HepG2 (cell line): ENCODE results near the gene TCF12. TPM values are rescaled to one million over a fixed set of nuclear protein-coding genes. Genes with fewer than 3 reads are reported as not detected.

Experiments
- AGO1 ChIP-seq: fragments of 200-400 bp; formaldehyde crosslinking; IDR thresholded peaks from 2 replicates; pipeline ENCODE4 v1.6.1; 2017; ENCODE audit warnings: mild to moderate bottlenecking, low read depth, low read length, moderate library complexity; ENCODE audit not compliant: poor library complexity, severe bottlenecking
- DNMT1 ChIP-seq: sonication (generic); formaldehyde crosslinking; IDR thresholded peaks from 2 replicates; pipeline ENCODE4 v1.5.1; 2020; ENCODE audit warnings: mild to moderate bottlenecking, missing genetic modification reagents
- FOXA1 ChIP-seq, 2 experiments: fragments of 450-650 bp in 1 of 2; sonication (generic) in 1 of 2; formaldehyde crosslinking in 1 of 2; IDR thresholded peaks; 2 replicates each; pipeline versions ENCODE4 v1.4.0 to v1.6.1; 2016 to 2020; ENCODE audit warnings: missing genetic modification reagents in 1 of 2
- FOXA3 ChIP-seq: IDR thresholded peaks from 2 replicates; pipeline ENCODE4 v1.6.1; 2016; ENCODE audit warnings: missing genetic modification reagents, missing compliant biosample characterization
- GABPA ChIP-seq, 2 experiments: IDR thresholded peaks; 2 replicates each; pipeline ENCODE4 v1.6.1; 2011 to 2016; ENCODE audit warnings: low read depth in 2 of 2, low read length in 1 of 2, missing biosample characterization in 1 of 2, missing genetic modification characterization in 1 of 2
- KLF6 ChIP-seq: IDR thresholded peaks from 2 replicates; pipeline ENCODE4 v1.8.0; 2016; ENCODE audit warnings: missing biosample characterization, missing genetic modification reagents
- RBM22 ChIP-seq: fragments of 200-400 bp; formaldehyde crosslinking; optimal IDR thresholded peaks from 2 replicates; pipeline ENCODE3; 2017; ENCODE audit warnings: mild to moderate bottlenecking, low read length, moderate library complexity
- REPIN1 ChIP-seq: sonication (generic); formaldehyde crosslinking; IDR thresholded peaks from 2 replicates; pipeline ENCODE4 v1.8.0; 2022; ENCODE audit warnings: missing genetic modification reagents, low read depth, mild to moderate bottlenecking, borderline replicate concordance
- REST ChIP-seq, 2 experiments: IDR thresholded peaks; 2 replicates each; pipeline ENCODE4 v1.6.1; 2011 to 2012; ENCODE audit warnings: low read length in 2 of 2, borderline replicate concordance in 1 of 2, low read depth in 1 of 2, mild to moderate bottlenecking in 1 of 2, moderate library complexity in 1 of 2
- SNAI1 ChIP-seq: sonication (generic); formaldehyde crosslinking; IDR thresholded peaks from 2 replicates; pipeline ENCODE4 v1.5.0; 2020; ENCODE audit warnings: mild to moderate bottlenecking, missing genetic modification reagents, borderline replicate concordance
- SOX13 ChIP-seq, 3 experiments: fragments of 450-650 bp in 1 of 3; sonication (generic) in 1 of 3; formaldehyde crosslinking in 1 of 3; IDR thresholded peaks in 2 of 3; conservative IDR thresholded peaks in 1 of 3; 2 replicates each; pipeline versions ENCODE4 v1.5.0 to v1.6.1; 2016 to 2020; ENCODE audit warnings: antibody characterized with exemption in 1 of 3, mild to moderate bottlenecking in 1 of 3, missing compliant biosample characterization in 1 of 3, missing genetic modification reagents in 1 of 3, moderate library complexity in 1 of 3
- TEAD3 ChIP-seq: optimal IDR thresholded peaks from 2 replicates; pipeline ENCODE3; 2016; ENCODE audit warnings: borderline replicate concordance
- THAP9 ChIP-seq: sonication (generic); formaldehyde crosslinking; IDR thresholded peaks from 2 replicates; pipeline ENCODE4; 2020; ENCODE audit warnings: missing genetic modification reagents, mild to moderate bottlenecking, borderline replicate concordance
- XBP1 ChIP-seq: sonication (generic); formaldehyde crosslinking; IDR thresholded peaks from 2 replicates; pipeline ENCODE4 v1.5.0; 2020; ENCODE audit warnings: missing genetic modification reagents
- ZFP62 ChIP-seq: sonication (generic); formaldehyde crosslinking; IDR thresholded peaks from 2 replicates; pipeline ENCODE4 v1.4.0; 2020; ENCODE audit warnings: missing genetic modification reagents
- ZMAT3 ChIP-seq: sonication (generic); formaldehyde crosslinking; conservative IDR thresholded peaks from 2 replicates; pipeline ENCODE4 v1.7.0; 2021; ENCODE audit warnings: missing genetic modification reagents
- ZNF234 ChIP-seq: sonication (generic); formaldehyde crosslinking; conservative IDR thresholded peaks from 2 replicates; pipeline ENCODE4 v1.5.1; 2020; ENCODE audit warnings: mild to moderate bottlenecking, missing genetic modification reagents
- ZNF772 ChIP-seq: sonication (generic); formaldehyde crosslinking; IDR thresholded peaks from 2 replicates; pipeline ENCODE4 v1.5.0; 2020; ENCODE audit warnings: mild to moderate bottlenecking, missing genetic modification reagents
- polyA plus RNA-seq, 8 experiments: library from polyadenylated mRNA; depleted of rRNA in 3 of 8; stranded (reverse) in 7 of 8; unstranded in 1 of 8; fragments of >200 nt; fragmentation: Illumina TruSeq in 4 of 8; extraction: Trizol in 4 of 8; gene quantifications; 2 replicates each; pipeline versions ENCODE4 v1.2.1 to v1.2.3, GENCODE V29; 2011 to 2016; ENCODE audit warnings: low read depth in 4 of 8, missing spikeins in 1 of 8, mixed read lengths in 1 of 8; ENCODE audit not compliant: insufficient read depth in 1 of 8
- total RNA-seq, 5 experiments: library from RNA; depleted of rRNA; stranded (reverse); fragments of >200 nt; fragmentation: Illumina TruSeq; extraction: Trizol; gene quantifications; 2 replicates each; pipeline ENCODE4 v1.2.3, GENCODE V29; 2016; ENCODE audit warnings: low read depth in 1 of 5
- TF ChIP-seq, protein P1 (sequence below): sonication (generic); formaldehyde crosslinking; IDR thresholded peaks from 2 replicates; pipeline ENCODE4 v1.5.0; 2020; ENCODE audit warnings: mild to moderate bottlenecking, missing genetic modification reagents
- TF ChIP-seq, protein P2 (sequence below): IDR thresholded peaks from 2 replicates; pipeline ENCODE4 v1.6.1; 2016; ENCODE audit warnings: mild to moderate bottlenecking, missing biosample characterization, missing genetic modification reagents

Gene TCF12
- total and polyA plus RNA-seq, 2 of the 13 experiments (the other 11 are each of a cell fraction or from before 2014, with no cell fraction given), result 48.6 to 51.1 TPM

DNA sequence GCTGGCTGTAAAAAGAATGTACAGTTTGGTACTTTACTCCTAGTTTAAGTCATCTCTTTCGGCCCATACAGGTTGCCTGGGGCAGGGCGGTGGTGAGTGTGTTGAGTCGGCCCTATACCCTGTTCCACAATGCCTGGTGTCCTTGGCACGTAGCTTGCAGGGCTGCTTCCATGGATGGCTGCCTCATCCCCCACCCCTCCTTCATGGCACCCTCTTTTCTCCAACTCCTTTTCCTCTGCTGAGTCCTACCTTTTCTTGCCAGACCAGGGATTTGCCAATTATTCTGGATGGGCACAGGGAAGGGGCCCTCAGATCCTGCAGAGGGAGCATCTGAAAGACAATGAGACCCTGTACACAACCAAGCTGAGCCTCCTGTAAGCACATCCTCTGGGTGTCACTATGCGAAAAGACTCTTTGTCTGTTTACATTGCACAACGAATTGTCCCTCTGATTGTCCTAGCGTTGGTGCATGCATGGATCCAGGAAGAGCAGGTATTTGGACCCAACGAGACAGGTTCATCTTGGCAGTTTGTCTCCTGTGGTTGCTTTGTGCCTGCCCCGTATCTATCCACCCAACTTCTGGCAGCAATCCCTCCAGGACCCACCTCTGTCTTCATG, 384.3 kb downstream of the TCF12 start (continued):
- TF ChIP-seq DNMT1 (CRISPR knock-in tag) (no peak), THAP9 (CRISPR knock-in tag) (no peak), SOX13 (IDR thresholded peaks at IDR 0.05) (no peak), SOX13 (CRISPR knock-in tag; conservative IDR thresholded peaks at IDR 0.05 in 1 of 2, IDR thresholded peaks at IDR 0.05 in 1 of 2) (peak in 1 of 2 experiments; percentile 73; a peak in 1 of 4 replicates), AGO1 (no peak), SNAI1 (CRISPR knock-in tag) (no peak), ZNF772 (no peak), XBP1 (CRISPR knock-in tag) (no peak), RBM22 (no peak), REPIN1 (CRISPR knock-in tag) (no peak), ZFP62 (no peak), KLF6 (no peak), TEAD3 (CRISPR knock-in tag) (peak; percentile 48), FOXA1 (IDR thresholded peaks at IDR 0.05) (no peak), FOXA1 (CRISPR knock-in tag; IDR thresholded peaks at IDR 0.05) (peak; percentile 88), ZNF234 (no peak), REST (IDR thresholded peaks at IDR 0.05; ENCODE audit: borderline replicate concordance in 1 of 2, low read depth in 1 of 2, low read length in 2 of 2) (no peak), GABPA (IDR thresholded peaks at IDR 0.05; ENCODE audit: low read depth, low read length) (no peak), GABPA (CRISPR knock-in tag; IDR thresholded peaks at IDR 0.05; ENCODE audit: low read depth) (no peak), ZMAT3 (CRISPR knock-in tag) (no peak), FOXA3 (CRISPR knock-in tag) (peak; percentile 85)
- TF ChIP-seq, protein P1, sequence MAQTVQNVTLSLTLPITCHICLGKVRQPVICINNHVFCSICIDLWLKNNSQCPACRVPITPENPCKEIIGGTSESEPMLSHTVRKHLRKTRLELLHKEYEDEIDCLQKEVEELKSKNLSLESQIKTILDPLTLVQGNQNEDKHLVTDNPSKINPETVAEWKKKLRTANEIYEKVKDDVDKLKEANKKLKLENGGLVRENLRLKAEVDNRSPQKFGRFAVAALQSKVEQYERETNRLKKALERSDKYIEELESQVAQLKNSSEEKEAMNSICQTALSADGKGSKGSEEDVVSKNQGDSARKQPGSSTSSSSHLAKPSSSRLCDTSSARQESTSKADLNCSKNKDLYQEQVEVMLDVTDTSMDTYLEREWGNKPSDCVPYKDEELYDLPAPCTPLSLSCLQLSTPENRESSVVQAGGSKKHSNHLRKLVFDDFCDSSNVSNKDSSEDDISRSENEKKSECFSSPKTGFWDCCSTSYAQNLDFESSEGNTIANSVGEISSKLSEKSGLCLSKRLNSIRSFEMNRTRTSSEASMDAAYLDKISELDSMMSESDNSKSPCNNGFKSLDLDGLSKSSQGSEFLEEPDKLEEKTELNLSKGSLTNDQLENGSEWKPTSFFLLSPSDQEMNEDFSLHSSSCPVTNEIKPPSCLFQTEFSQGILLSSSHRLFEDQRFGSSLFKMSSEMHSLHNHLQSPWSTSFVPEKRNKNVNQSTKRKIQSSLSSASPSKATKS (CRISPR knock-in tag), result no peak
- TF ChIP-seq, protein P2, sequence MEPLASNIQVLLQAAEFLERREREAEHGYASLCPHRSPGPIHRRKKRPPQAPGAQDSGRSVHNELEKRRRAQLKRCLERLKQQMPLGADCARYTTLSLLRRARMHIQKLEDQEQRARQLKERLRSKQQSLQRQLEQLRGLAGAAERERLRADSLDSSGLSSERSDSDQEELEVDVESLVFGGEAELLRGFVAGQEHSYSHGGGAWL, result no peak
